Measurements from ENCODE around the gene SERPINA3. TPM values are rescaled to one million over a fixed set of nuclear protein-coding genes. Genes with fewer than 3 reads are reported as not detected.

Gene SERPINA3
- 100 to 1,000 TPM in 1 of 2 donors, 10 to 100 TPM in 1; 57.2 to 330 TPM for total RNA-seq

GRCh38 chr14:94612174-94612573, at the start of gene SERPINA3:
Gene SERPINA3 (plus strand): TSS chr14:94612391. CDS start chr14:94614442, 2,051 bp downstream.
- no peaks in the 10 kb centered on the region for H3K27me3 ChIP-seq
- H3K4me1 ChIP-seq, result peaks cover 0 to 4% of the 10 kb centered on the region in 2 donors
- no peaks in the 10 kb centered on the region for H3K36me3 ChIP-seq
- H3K4me3 ChIP-seq, result peak within 1 kb of the TSS; percentile 15 to 23
- peaks cover 0 to 5% of the 10 kb centered on the region in 2 donors for H3K9me3 ChIP-seq
- TF ChIP-seq CTCF (IDR thresholded peaks at IDR 0.05), result no peak
- DNase-seq (ENCODE audit: low spot score), result no peak
- peak within 1 kb of the TSS; percentile 31 to 52 for H3K27ac ChIP-seq

GRCh38 chr14:94562941-94563883, 49.0 kb upstream of the SERPINA3 start:
- Histone ChIP-seq H3K36me3 (no peaks in the 10 kb centered on the region), H3K4me3 (no peak overlapping the region), H3K27me3 (no peaks in the 10 kb centered on the region), H3K9me3 (no peaks in the 10 kb centered on the region), H3K4me1 (no peaks in the 10 kb centered on the region), H3K27ac (no peak overlapping the region)
- TF ChIP-seq CTCF (IDR thresholded peaks at IDR 0.05), result no peak
- DNase-seq (ENCODE audit: low spot score), result no peak

GRCh38 chr14:94564381-94564780, 47.8 kb upstream of the SERPINA3 start:
- no peak for DNase-seq (ENCODE audit: low spot score)
- no peaks in the 10 kb centered on the region for H3K4me1 ChIP-seq
- H3K9me3 ChIP-seq, result no peaks in the 10 kb centered on the region
- TF ChIP-seq CTCF (IDR thresholded peaks at IDR 0.05), result no peak
- no peaks in the 10 kb centered on the region for H3K36me3 ChIP-seq
- H3K27me3 ChIP-seq, result no peaks in the 10 kb centered on the region
- H3K27ac ChIP-seq, result no peak overlapping the region
- no peak overlapping the region for H3K4me3 ChIP-seq

GRCh38 chr14:94568186-94568585, 44.0 kb upstream of the SERPINA3 start:
- no peaks in the 10 kb centered on the region for H3K9me3 ChIP-seq
- TF ChIP-seq CTCF (IDR thresholded peaks at IDR 0.05), result no peak
- no peak for DNase-seq (ENCODE audit: low spot score)
- no peaks in the 10 kb centered on the region for H3K27me3 ChIP-seq
- H3K27ac ChIP-seq, result no peak overlapping the region
- peaks cover 0 to 18% of the 10 kb centered on the region in 2 donors for H3K4me1 ChIP-seq
- no peaks in the 10 kb centered on the region for H3K36me3 ChIP-seq
- H3K4me3 ChIP-seq, result no peak overlapping the region

- Histone ChIP-seq H3K9me3 (no peaks in the 10 kb centered on the region), H3K27ac (no peak overlapping the region), H3K4me3 (no peak overlapping the region), H3K4me1 (peaks cover 0 to 18% of the 10 kb centered on the region in 2 donors), H3K36me3 (no peaks in the 10 kb centered on the region), H3K27me3 (no peaks in the 10 kb centered on the region)
- no peak for TF ChIP-seq CTCF (IDR thresholded peaks at IDR 0.05)
- DNase-seq (ENCODE audit: low spot score), result no peak
Observed at GRCh38 chr14:94569381-94570001, 42.7 kb upstream of the SERPINA3 start.
